ENCODE results near the gene AGRN. TPM values are rescaled to one million over a fixed set of nuclear protein-coding genes. Genes with fewer than 3 reads are reported as not detected.
"Not testable (repeated sequence)": the region's sequence is repeated elsewhere in the genome, so short reads cannot be mapped to it uniquely, and the experiment has no call there.

The AGRN gene
- total RNA-seq, 1 experiment from 2014 or later, result 37.0 TPM

DNA sequence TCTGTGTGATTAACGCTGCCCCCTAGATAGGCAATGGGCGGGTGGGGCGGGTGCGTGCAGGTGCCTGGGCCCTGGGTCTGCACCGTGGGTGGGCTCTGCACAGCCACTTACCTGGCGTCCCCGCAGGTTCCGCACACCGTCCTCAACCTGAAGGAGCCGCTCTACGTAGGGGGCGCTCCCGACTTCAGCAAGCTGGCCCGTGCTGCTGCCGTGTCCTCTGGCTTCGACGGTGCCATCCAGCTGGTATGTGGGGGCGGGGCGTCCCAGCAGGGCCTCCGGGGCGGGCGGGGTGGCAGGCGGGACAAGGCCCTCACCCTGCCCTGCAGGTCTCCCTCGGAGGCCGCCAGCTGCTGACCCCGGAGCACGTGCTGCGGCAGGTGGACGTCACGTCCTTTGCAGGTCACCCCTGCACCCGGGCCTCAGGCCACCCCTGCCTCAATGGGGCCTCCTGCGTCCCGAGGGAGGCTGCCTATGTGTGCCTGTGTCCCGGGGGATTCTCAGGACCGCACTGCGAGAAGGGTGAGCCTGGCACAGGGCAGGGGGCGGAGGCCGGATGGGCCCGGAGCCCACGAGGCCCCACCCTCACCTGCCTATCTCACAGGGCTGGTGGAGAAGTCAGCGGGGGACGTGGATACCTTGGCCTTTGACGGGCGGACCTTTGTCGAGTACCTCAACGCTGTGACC, 31.3 kb downstream of the AGRN start:
- no peak for DNase-seq (ENCODE audit: low spot score)

GRCh38 chr1:1052003-1052840, 32.3 kb downstream of the AGRN start:
- no peak for DNase-seq (ENCODE audit: low spot score)

GRCh38 chr1:1053022-1053421, 33.1 kb downstream of the AGRN start:
- DNase-seq (ENCODE audit: low spot score), result no peak

DNA sequence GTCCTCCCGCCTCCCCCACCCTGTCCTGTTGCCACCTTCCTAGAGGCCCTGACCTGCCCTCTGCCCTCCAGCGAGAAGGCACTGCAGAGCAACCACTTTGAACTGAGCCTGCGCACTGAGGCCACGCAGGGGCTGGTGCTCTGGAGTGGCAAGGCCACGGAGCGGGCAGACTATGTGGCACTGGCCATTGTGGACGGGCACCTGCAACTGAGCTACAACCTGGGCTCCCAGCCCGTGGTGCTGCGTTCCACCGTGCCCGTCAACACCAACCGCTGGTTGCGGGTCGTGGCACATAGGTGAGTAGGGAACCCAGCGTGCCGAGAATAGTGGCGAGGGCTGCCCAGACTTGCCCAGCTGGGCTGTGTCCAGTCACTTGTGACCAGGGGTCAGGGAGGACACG, 33.8 kb downstream of the AGRN start:
- DNase-seq (ENCODE audit: low spot score), result no peak

DNA sequence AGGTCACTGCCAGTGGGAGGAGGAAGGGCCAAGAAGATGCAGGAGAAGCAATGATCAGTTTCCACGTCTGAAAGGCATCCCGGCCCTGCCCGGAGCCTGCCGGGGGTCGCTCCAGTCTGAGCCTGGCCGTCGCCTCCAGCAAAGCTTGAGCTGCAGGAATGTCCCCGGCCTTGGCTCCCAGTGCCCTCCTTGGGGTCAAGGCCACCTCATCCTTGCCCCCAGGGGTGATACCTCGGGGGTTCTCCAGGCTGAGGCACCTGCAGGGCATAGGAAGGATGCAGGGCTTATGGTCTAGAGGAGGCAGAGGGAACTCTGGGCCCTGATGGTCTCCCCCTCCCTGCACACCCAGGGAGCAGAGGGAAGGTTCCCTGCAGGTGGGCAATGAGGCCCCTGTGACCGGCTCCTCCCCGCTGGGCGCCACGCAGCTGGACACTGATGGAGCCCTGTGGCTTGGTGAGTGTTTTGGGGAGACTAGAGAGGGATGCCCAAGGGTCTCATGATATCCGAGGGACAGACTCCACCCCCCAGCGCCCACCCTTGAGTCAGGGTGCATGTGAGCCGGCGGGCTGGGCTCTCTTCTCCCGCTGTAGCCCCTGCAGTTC, 34.3 kb downstream of the AGRN start:
- DNase-seq (ENCODE audit: low spot score), result no peak

- no peak for DNase-seq (ENCODE audit: low spot score)
Measured at GRCh38 chr1:1054971-1055370, 35.1 kb downstream of the AGRN start.

GRCh38 chr1:1055841-1056736, 36.2 kb downstream of the AGRN start:
- no peak for DNase-seq (ENCODE audit: low spot score)

- DNase-seq (ENCODE audit: low spot score), result not testable (repeated sequence)
Measured at GRCh38 chr1:1057769-1058087, 37.8 kb downstream of the AGRN start.

- DNase-seq (ENCODE audit: low spot score), result no peak
Measured at GRCh38 chr1:1058088-1058905, 38.4 kb downstream of the AGRN start.

- DNase-seq (ENCODE audit: low spot score), result no peak
Measured at GRCh38 chr1:1058921-1059493, 39.1 kb downstream of the AGRN start.

DNA sequence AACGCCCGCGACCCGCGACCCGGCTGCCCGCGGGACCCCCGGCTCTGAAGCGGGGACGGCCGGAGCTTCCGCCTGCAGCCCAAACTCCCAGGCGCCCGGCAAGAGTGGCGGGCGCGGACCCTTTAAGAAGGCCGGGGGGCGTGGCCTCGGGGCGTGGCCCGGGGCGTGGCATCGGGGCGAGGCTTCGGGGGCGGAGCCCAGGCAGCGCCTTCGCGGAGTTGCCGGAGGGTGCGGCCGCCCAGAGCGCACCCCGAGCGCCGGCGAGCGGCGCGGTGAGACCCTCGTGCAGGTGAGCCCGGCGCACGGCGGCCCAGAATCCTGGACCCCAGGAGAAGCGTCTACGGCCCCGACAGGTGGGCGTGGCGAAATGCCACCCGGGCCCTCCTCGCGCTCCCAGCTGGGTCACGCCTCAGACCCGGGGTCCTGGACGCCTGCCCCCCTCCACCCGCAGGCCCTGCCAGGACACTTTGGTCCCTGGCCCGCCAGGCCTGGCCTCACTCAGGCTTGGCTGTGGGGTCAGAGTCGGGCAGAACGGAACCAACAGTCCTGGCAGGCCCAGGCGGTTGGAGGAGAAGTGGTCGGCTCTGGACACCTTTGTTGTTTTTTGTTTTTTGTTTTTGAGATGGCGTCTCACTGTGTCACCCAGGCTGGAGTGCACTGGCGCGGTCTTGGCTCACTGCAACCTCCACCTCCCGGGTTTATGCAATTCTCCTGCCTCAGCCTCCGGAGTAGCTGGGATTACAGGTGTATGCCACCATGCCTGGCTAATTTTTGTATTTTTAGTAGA, 39.8 kb downstream of the AGRN start:
- DNase-seq (ENCODE audit: low spot score), result peak; percentile 67

GRCh38 chr1:1060281-1061000, 40.5 kb downstream of the AGRN start:
- no peak for DNase-seq (ENCODE audit: low spot score)

GRCh38 chr1:1061682-1062345, 41.9 kb downstream of the AGRN start:
- peak; percentile 50 for DNase-seq (ENCODE audit: low spot score)

DNA sequence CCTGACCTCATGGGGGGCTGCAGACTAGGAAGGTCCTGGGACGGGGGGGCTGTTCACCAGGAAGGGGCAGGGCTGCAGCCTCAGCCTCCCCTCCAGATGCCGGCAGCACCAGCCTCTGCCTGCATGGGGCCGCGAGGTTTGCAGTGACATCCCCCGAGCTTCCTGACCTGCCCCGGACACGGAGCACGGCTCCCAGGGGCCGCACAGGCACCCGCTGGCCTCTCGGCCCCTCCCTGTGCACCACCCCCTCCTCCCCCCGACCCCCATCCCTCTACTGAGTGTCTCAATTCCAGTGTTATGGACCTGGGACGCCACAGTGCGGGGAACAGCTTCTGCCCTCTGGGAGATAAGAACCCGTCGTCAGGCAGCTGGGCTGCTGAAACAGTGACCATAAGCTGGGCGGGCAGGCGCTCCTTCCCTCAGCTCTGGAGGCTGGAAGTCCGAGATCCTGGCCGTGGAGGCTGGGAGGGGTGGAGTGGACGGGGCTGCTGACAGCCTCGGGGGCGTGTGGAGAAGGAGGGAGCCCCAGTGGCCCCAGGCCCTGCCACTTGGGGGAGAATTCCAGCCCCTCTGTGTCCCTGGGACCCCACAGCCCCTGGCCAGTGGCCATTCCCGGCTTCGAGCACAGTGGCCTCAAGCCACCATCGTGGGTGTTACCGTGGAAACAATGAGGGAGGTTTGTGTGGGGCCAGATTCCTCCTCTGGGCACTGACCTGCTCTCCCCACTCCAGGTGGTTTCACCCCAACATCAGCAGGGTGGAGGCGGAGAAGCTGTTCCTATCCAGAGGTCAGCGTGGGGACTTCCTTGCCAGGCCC, 42.6 kb downstream of the AGRN start:
- DNase-seq (ENCODE audit: low spot score), result no peak

DNA sequence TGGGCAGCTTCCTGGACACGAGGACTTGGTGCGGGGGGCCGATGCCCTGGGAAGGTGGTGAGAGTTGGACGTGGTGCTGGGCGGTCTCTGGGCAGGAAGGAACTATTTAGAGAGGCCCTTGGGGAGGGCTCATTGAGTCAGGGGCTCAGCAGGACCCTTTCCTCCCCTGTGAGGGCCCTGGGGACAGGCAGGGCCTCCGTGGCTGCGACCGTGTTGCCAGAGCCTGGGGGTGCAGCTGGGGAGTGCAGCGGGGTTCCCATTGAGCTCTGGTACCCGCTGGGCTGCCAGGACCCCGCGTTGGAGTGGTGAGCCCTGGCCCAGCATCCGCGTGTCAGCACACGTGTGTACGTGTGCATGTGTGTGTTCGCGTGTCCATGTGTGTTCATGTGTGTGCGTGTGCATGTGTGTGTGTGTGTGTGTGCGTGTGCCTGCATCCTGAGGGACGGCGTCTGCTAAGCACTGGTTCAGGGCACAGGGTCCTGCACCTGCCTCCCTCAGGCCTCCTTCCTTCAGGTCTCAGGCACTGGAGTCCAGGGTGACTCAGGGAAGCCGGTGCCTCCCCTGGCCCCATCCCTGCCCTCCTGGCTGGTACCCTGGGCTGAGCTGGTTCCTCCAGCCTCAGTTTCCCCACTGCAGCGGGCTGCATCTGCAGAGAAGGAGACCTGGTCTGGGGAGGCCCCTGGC, 43.5 kb downstream of the AGRN start:
- DNase-seq (ENCODE audit: low spot score), result no peak

- peak; percentile 94 for DNase-seq (ENCODE audit: low spot score)
Measured at GRCh38 chr1:1063945-1064831, 44.3 kb downstream of the AGRN start.

Measured in H4 (cell line).